HG02623 (cell line): Measurements from ENCODE around the gene DLK1.

Experiments
- ATAC-seq: cut with Tn5 transposase; IDR thresholded peaks from one replicate; pipeline ENCODE4 v1.9.1; 2021; ENCODE audit warnings: moderate library complexity; ENCODE audit not compliant: unreplicated experiment

DLK1 gene

GRCh38 chr14:100775351-100775830, 48.7 kb downstream of the DLK1 start:
- no peak for ATAC-seq

DNA sequence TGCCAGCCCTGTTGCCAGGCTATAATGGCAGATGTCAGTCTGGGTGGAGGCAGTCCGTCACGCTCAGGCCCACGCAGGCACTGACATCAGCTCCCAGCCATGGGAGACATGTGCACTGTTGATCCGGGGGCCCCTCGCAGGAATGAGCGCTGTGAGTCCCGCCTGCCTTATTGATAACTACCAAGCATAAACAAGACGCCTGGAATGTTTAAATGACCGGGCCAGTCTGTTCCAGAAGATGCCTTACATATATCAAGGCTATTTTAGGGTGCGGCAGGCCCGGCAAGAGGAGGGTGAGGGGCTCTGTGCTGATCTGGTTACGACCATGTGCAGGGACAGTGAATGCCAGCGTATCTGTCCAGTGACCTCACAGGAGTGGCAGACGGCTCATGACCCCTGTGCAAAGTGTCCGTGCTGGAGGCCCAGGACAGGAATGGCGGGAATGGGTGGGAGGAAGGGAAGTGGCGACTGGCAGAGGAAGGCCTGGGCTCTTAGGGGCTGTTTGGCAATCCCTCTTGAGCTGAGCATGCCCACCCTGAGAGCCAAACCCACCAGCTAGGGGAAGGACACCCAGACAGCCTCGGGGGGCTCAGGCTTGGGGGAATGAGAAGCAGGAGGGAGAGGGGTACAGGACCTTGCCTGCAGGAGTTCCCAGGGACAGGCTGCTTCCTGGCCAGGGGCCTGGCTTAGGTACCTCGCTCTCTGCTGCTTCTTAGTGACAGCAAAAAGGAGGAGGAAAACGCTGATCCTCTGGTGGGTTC, 49.3 kb downstream of the DLK1 start:
- ATAC-seq = no peak

DNA sequence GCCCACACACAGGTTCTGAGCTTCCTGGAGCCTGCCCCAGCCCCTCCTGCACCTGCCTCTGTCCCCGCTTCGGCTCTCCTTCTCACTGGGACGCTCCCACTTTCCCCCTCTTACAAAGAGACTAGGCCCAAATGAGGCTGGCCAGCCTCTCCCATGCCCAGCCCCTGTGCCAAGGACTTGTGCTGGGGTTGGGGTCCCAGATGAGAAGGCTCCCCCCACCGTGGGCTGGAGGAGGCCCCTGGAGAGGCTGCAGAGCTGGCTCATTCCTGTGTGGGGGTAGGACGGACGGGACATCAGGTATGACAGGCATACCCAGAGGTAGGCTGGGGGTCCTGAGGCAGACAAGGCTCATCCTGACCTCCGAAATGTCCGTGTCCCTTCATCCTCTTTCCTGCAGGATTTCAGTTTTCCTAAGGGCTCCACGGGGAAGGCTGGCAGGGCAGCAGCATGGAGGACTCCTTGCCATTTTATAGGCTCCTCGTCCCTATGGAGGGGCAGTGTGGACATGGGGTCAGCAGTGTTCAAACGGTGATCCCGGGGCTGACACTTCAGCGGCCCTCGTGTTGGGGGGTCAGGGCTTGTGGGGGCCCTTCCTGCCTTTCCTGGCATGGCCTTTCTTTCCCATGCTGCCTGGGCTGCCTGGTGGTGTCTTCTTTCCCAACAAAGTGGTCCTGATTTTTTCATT, 50.1 kb downstream of the DLK1 start:
- no peak for ATAC-seq

GRCh38 chr14:100777366-100777817, 50.7 kb downstream of the DLK1 start:
- ATAC-seq = no peak

DNA sequence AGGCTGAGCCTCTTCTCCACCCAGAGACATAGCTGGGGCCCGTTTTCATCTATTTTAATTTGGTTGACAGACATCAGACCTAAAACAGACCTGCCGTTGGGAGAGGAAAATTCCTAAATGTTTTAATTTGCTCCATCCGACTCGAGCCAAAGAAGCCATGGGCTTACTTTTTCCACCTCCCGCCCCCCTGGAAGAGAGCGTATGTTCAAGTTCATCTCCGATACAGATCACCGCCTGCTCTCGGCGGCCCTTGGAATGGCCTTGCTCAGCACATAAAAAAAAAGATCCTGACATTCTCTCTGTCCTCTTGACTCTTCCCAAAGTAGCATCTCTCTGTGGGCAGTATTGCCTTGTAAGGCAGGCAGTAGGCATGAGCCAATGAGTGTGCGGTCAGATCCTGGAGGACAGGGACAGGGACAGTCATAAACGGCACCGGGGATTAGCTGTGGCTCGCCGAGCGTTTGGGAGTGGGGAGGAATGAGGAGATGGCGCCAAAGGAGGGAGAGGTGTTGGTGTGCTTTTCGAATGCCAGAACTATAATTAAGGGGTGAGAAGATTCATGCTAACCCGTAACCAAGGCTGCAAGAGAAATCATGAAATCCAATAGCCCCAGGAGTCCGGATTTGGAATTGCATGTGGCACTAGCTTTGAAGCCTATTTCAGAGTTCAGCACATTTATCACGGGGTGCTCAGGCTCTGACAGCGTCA, 51.3 kb downstream of the DLK1 start:
- ATAC-seq = no peak

- ATAC-seq = no peak
These were observed 51.8 kb downstream of the DLK1 start for GRCh38 chr14:100778526-100778882.

DNA sequence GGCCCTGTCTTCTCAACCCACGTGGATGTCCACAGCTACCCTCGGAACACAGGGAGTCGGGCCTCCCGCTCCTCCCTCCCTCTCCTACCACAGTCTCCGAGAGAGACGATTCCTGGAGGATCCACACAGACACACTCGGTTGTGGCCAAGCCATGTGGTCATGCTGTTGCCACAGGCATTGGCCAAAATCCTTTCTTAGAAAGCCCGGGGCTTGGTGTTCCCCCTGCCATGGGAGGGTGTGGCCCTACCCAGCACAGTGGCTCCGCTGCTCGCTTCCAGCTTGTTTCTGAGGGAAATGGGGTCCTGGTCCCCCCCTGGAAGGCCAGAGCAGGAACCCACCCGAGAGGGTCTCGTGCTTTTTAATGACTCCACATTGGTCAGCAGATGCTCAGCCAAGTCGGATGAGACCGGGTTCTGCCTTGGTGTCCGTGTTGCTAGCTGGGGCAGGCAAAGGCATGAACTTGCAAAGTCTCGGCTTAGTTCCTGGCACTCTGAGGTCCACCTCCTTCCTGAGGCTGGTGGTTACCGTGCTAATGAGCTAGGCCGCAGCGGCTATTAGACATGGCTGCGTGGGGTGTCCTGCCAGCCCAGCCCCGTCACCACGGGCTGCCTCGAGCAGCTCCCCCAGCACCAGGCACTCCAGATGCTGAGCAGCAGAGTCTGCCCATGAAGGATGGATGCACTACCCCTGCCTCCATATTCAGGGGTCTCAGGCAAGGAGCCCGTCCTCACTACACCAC, 52.4 kb downstream of the DLK1 start:
- no peak for ATAC-seq

- ATAC-seq = no peak
These were observed 53.0 kb downstream of the DLK1 start for GRCh38 chr14:100779691-100780080.

GRCh38 chr14:100780246-100780645, 53.6 kb downstream of the DLK1 start:
- ATAC-seq = no peak

- no peak for ATAC-seq
These were observed 54.1 kb downstream of the DLK1 start for GRCh38 chr14:100780646-100781355.

DNA sequence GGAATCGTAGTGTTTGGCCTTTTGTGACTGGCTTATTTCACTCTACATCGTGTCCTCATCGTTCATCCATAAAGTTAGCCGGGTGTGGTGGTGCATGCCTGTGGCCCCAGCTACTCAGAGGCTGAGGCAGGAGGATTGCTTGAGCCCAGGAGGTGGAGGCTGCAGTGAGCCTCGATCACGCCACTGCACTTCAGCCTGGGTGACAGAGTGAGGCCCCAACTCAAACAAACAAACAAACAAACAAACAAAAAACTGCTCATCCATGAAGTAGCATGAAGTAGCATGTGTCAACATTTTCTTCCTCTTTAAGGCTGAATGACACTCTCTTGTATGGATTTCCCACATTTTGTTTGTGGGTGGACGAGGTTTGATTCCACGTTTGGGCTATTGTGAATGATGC, 55.3 kb downstream of the DLK1 start:
- no peak for ATAC-seq

DNA sequence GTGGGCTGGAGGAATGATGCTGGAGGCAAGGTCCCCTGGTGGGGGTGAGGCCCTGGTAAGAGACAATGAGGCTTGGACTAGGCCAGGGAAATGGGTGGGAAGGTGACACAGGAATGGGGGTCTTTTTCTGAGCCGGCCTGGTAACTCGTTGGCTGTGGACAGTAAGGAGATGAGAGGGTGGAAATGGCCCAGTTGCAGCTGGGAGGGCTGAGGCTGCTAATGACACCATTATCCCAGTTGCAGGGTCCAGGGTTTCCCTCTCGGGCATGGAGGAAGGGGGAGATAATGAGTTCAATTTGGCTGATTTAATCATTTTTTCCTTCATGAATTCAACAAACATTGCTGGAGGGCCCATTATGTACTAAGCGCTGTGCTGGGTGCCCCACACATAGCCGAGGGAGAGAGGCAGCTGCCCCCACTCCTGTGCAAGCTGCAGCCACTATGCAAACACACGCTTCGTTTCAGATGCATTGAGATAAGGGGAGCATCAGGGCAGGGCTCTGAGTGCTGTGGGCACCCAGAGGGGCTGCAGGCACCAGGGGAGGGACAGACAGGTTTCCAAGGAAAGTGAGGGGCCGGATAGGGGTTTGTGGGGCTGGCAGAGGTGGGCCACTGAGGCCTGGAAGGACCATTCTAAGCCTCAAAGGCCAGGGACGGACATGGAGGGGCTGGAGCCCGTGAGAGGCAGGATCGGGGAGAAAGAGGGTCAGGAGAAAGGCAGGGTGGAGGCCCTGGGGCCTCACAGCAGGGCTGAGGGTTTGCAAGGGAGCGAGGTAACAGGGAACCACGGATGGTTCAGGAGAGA, 56.0 kb downstream of the DLK1 start:
- ATAC-seq = no peak

DNA sequence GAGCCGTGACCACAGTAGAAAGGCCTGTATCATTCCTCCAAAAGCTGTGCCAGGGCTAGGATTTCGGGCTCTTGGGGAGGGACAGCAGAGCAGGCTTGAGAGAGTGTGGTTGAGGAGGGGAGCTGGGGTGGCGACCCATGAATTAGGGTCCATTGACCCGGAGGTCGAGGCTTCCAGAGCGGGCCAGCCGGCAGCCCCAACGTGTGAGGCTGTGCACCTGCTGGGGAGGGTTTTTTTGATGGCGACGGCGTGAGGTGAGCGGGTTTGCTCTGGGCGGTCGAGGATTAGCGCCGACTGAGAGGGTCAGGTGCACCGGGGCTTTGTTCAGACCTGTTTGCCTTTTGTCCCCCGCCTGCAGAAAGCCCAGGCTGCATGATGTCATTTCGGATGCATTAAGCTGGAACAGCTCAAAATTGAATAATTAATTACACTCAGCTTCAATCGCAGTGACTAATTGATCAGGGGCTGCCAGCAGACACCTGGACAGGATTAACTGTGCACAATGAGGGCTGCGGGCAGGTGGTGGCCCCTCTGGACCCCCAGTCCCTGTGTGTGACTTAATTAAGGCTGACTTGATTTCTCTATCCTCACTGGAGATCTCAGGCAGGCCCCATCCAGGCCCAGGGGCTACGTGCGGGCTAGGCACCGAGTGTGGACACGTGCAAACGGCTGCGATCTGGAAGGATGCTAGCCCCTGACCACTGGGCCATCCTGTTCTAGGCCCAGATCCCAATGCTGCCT, 57.1 kb downstream of the DLK1 start:
- ATAC-seq = no peak

DNA sequence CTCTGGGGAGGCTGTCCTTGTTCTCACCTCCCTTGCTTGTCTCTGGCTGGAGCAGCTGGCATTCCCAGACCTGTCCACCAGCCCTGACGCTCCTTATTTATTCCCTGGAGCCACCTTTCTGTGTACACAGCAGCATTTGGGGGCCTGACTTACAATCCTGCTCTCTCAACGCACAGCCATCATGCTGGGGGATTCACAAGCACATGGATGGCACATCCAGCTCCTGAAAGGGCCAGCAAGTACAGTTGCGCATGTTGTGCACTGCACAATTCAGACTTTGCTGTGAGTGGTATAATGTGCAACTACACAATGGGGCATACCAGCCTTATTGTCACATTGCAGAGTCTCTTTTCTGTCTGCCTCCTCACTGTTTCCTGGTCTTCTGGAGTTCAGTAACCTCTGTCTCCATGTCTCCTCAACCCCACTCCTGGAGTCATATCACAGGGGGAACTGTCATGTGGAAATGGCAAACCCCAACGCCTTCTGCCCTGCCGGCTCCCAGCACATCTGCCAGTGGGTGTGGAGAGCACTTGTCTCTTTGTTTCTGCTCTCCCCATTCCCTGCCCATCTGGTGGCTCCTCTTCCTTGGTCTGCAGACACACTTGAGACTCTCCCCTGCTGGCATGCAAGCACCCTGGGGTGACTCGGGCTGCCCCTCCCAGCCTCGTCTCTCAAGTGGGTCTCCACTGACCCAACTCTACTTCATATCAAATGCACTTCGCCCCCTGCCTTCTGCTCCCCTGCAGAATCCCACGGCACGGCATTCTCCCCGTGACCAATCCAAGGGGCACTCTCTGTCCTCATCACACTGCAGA, 58.0 kb downstream of the DLK1 start:
- ATAC-seq = no peak

- no peak for ATAC-seq
These were observed 58.6 kb downstream of the DLK1 start for GRCh38 chr14:100785338-100785615.

DNA sequence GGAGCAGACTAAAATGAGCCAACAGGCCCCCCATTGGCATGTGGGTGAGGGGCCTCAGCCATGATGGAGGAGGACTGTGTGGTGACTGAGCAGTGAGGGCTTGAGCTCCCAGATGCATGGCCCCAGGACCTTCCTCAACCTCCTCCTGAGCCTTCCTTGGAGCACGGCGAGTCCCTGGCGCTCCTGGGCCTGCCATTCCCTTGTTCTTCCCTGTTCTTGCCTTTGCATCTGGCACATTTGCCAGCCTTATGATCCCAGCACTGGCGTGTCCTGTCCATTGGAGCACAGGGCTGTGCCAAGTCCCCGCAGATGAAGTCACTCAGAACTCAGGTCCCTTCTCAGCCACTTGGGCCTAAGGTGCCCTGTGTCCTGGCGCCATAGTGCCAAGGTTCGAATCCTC, 58.9 kb downstream of the DLK1 start:
- ATAC-seq = no peak

DNA sequence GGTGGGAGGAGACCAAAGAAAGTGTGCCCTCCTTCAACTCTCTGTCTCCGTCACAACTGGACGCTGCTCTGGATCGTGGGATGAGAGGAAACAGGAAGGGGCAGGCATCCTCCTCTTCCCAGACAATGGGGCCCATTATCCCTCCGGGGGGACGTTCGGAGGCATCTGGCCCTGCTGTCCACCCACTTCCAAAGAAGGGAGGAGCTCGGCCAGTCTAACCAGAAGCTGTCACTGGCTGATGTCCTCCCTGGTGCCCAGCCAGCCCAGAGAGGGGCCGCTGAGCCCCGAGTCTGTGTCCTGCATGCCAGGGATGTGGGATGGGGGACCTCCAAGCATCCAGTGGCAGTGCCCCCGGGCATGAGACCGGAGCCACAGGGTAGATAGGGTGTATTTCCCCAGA, 59.4 kb downstream of the DLK1 start:
- no peak for ATAC-seq

DNA sequence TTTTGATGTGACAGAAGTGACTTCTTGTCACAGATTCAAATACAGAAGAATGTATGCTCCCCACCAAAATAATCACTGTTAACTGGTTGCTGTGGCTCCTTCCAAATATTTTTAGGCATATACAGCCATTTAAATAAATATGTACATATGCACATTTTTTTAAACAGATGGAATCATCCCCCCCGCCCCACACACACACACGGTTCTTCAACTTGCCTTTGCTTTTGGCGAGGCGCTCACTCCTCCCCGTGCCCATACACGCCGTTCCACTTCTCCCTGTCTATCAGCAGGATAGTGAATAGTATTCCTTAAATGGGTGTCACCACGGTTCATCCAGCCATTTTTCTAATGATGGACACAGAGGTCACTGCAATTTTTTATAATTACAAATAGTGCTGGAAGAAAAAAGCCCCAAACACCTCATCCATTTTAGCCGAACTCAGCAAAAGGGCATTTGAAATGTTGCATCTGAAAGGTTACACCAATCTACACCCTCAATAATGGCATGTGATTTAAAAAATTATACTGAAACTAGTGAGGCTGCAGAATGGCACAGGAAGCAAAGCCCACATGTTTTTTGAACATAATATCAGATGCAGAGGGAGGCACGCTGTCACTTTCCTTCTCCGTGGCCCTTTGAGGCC, 60.0 kb downstream of the DLK1 start:
- ATAC-seq = no peak
